ENCODE results near the gene TRAF1.

TRAF1 gene

GRCh38 chr9:120894321-120895148 lies 32.1 kb downstream of the TRAF1 start:
- H3K27ac ChIP-seq: peak overlapping the region in 14 of 21 experiments; percentile 9 to 92 (median 66)
- peak overlapping the region in 3 of 7 experiments; percentile 6 to 26 (median 10) for H3K4me3 ChIP-seq

DNA sequence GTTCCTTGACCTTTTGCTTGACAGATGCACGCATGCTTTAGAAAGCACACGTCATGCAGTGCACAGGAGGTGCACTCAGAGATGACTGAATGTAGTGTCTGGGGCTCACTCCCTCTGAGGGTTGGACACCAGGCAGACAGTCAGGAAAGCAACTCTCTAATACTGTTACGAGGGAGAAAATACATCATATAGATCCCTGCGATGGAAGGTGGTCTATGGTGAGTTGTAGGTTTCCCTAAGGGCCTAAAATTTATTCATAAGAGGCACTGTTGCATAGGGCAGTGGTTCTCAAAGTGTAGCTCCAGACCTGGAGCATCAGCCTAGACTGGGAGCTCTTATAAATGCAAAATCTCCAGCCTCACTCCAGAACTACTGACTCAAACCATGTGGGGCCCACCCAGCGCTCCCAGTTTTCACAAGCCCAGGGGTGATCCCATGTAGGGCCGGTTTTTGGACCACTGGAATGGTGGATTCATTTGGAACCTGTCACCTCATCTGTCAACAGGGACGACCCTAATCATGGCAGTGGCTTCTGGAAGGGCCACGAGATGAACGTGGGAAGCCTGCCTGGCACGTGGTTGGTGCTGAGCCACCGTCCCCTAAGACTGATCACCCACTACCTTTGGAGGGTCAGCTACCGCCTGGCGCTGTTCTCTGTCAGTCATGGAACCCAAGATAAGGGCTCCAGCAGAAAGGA lies 32.8 kb downstream of the TRAF1 start:
- H3K27ac ChIP-seq: peak overlapping the region in 14 of 21 experiments; percentile 4 to 92 (median 71)
- no peak overlapping the region for H3K4me3 ChIP-seq

DNA sequence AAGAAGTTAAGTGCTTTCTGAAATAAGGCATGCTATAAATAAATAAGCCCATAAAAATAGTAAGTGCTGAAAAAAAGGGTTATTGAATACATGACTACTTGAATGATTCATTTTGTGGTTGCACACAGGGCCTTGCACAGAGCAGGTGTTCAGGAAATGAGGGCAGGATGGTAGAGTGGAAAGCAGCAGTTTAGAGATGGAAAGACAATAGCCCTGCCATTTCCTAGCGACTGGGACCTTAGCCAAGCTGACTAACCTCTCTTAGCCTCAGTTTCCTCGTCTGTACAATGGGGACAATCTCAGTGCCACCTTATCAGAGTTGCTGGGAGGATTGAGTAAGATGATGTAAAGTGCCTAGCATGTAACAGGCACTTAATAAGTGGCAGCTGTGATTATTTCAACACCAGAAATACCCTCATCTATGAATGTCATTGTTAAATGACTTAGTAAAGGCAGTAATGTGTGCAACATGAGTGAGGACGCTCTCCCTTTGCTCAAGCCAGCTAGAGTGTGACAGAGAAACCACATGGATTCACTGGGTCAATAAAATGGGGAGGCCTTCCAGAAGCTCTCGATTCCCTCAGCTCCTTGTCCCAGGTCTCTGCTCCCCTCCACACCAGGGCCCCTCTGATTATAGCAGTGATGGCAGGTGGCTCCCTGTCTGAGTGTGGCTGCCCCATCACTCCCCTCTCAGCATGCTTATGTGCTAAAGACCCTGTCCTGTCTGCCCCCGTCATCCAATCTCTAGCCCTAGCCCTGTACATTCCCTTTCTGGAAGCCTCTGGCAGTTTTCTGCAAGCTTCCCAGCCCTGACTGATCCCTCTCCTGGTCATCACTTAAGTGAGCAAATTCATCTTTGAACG lies 33.6 kb downstream of the TRAF1 start:
- Histone ChIP-seq H3K4me3 (no peak overlapping the region), H3K27ac (peak overlapping the region in 13 of 21 experiments; percentile 4 to 92 (median 70))

- H3K4me3 ChIP-seq: no peak overlapping the region
- H3K27ac ChIP-seq: peak overlapping the region in 14 of 21 experiments; percentile 3 to 92 (median 58)
Observed at GRCh38 chr9:120891884-120892747, 34.5 kb downstream of the TRAF1 start.

- H3K27ac ChIP-seq: peak overlapping the region in 18 of 21 experiments; percentile 3 to 92 (median 62)
Observed at GRCh38 chr9:120891245-120891883, 35.2 kb downstream of the TRAF1 start.

DNA sequence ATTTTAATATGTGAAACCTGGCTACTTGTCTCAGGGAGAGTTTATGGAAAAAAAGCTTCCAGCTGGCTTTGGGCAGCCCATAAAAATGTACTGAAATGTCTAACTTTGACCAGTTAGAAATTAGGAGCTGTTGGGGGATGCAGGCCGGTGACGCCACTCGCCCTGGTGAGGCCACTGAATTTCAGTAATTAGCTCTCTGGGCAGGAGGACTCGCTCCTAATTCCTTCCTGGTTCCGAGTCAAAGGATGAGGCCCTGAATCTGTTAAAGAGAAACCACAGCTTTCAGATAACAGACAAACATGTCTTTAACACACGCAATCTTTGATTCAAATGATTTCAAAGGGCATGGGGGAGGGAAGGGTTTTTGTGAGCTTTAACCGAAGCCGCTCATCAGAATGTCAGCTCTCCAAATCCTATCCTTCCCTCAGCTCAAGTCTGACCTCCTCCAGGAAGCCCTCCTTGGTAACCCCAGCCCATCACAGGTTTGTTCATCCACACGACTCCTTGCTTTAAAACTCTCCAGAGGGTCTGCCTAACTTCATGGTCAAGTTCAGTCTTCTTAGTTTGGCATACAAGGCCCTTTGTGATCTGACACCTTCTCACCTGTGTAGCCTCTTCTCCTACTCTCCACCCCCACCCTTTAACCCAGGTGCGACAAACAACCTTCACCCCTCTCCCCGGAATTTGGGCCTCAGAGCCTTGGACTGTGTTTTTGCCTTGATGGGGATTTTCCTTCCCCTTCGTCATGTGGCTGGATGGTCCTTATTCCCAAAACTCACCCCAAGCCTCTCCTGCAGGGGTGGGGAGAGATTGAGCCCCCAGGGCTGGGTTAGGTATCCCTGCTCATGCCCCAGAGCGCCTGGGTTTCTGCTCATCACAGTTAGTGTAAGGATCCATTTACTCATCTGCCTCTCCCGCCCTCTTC lies 36.0 kb downstream of the TRAF1 start:
- Histone ChIP-seq H3K4me3 (no peak overlapping the region), H3K27ac (peak overlapping the region in 18 of 21 experiments; percentile 9 to 92 (median 64))

More at GRCh38 chr9:120891245-120891883, 35.2 kb downstream of the TRAF1 start:
- H3K4me3 ChIP-seq: no peak overlapping the region

DNA sequence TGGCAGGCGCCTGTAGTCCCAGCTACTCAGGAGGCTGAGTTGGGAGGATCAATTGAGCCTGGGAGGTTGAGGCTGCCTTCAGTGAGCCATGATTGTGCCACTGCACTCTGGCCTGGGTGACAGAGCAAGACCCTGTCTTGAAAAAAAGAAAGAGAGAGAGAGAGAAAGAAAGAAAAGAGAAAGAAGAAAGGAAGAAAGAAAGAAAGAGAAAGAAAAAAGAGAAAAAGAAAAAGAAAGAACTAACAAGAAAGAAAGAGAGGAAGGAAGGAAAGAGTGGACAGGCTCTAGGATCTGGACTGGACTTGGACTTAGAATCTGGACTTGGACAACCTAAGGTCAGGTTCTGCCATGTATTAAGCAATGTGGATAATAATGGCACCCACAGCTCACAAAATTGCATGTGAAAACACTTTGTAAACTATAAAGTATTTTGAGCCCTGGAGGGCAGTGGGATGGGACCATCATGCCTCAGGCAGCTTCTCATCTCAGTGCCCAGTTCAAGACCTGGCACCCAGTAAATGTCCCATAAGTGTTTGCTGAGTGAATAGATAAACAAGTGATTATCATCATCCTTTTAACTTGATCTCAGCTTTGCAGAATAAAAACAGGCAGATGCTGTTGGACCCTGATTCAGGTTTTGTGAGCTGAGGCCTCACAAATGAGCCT lies 36.9 kb downstream of the TRAF1 start:
- peak overlapping the region in 14 of 21 experiments; percentile 35 to 92 (median 76) for H3K27ac ChIP-seq

GRCh38 chr9:120888626-120889025 lies 38.0 kb downstream of the TRAF1 start:
- H3K4me3 ChIP-seq: no peak overlapping the region
- H3K27ac ChIP-seq: peak overlapping the region in 5 of 21 experiments; percentile 6 to 92 (median 76)

More for the DNA sequence above, 36.9 kb downstream of the TRAF1 start:
- no peak overlapping the region for H3K4me3 ChIP-seq

DNA sequence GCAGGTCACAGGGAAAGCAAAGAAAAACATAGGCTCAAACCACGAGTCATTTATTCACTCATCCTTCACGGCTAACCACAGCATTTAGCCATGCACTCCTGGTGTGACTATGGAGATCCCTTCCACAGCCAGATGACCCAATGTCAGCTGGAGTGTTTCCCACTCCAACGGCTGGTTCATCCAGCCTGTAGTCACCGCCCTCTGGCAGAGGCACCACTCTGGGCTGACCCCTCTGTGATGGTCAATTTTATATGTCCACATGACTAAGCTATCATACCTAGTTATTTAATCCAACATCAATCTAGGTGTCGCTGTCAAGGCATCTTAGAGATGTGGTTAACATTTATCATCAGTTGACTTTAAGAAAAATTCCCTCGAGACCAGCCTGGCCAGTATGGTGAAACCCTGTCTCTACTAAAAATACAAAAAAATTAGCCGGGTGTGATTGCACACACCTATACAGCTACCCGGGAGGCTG lies 40.1 kb downstream of the TRAF1 start:
- H3K4me3 ChIP-seq: no peak overlapping the region
- peak overlapping the region in 1 of 21 experiments; percentile 31 for H3K27ac ChIP-seq

GRCh38 chr9:120885958-120886357 lies 40.6 kb downstream of the TRAF1 start:
- peak overlapping the region in 2 of 21 experiments; percentile 20 to 31 for H3K27ac ChIP-seq
- H3K4me3 ChIP-seq: no peak overlapping the region

DNA sequence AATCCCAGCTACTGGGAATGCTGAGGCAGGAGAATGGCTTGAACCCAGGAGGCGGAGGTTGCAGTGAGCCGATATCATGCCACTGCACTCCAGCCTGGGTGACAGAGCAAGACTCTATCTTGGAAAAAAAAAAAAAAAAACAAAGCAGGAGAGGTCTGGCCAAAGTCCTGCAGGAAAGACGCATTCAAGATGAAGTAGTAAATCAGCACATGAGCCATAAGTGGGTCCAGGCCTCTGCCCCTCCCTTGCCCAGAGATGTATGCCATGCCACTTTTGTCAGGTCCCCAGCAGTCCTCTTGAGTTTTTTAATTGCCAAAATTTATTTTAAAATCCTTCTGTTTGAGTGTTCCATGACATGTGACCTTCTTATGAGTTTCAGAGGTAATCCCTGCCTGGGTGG lies 41.1 kb downstream of the TRAF1 start:
- Histone ChIP-seq H3K4me3 (no peak overlapping the region), H3K27ac (peak overlapping the region in 2 of 21 experiments; percentile 20 to 31)

GRCh38 chr9:120883608-120883996 lies 43.0 kb downstream of the TRAF1 start:
- H3K4me3 ChIP-seq: no peak overlapping the region
- no peak overlapping the region for H3K27ac ChIP-seq

- Histone ChIP-seq H3K27ac (no peak overlapping the region), H3K4me3 (no peak overlapping the region)
Observed at GRCh38 chr9:120882935-120883607, 43.5 kb downstream of the TRAF1 start.

GRCh38 chr9:120879446-120879845 lies 47.1 kb downstream of the TRAF1 start:
- no peak overlapping the region for H3K4me3 ChIP-seq
- H3K27ac ChIP-seq: peak overlapping the region in 3 of 21 experiments; percentile 47 to 99 (median 95)

DNA sequence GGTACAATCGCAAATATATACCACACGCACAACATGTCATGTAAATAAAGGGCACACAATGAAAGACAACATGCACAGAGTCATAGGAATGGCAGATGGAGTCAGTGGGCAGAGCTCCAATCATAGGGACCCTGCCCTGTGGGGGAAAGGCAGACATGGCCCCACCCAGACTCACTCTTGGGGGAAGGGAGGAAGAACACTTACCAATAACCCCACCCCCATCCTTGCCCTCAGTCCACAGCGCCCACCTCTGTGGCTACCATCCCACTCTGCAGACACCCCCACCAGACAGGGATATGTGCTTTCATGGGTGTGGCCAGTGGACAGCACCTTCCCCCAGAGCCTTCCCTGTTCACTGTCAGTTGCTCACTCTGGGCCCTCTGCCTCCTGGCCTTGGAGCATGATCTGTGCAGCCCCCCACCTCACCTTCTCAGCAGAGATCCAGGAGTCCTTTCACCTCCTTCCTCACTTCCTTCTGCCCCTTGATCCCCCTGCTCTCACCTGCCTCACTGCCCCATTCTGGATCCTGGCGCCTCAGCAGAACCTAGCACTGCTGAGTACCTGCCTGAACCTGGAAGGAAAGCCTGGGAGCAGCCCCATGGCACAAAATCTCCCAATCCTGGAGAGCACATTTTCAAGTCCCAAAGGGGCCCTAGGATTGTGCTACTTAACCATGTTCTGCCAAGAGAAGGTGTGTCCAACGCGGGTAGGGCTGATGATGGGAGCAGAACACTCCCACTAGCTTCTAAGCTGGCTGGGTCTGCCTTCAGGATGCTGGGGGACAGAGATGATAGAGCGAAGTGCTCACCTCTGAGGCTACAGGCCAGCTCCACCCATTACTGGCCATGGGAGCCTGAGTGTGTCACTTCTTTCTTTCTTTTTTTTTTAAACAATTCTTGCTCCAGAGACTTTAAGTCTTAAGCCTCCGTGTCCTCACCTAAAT lies 48.1 kb downstream of the TRAF1 start:
- Histone ChIP-seq H3K4me3 (peak overlapping the region in 3 of 7 experiments; percentile 57 to 74 (median 73)), H3K27ac (peak overlapping the region in 14 of 21 experiments; percentile 61 to 99 (median 92))

All from skin epidermis (tissue), 12 donors.